H1 (cell line): ENCODE results near the gene TFAP2A. TPM values are rescaled to one million over a fixed set of nuclear protein-coding genes. Genes with fewer than 3 reads are reported as not detected.

ENCODE experiments used
- CTCF ChIA-PET: fragments of 300-600 bp; sonication (Branson Sonifier 250); formaldehyde crosslinking; loops from one replicate; lab custom pipeline; 2021; ENCODE audit not compliant: partially characterized antibody; lab: Charles Lee
- POLR2A ChIA-PET: fragments of 300-600 bp; sonication (Branson Sonifier 250); formaldehyde crosslinking; loops from one replicate; lab custom pipeline; 2021; ENCODE audit warnings: inconsistent platforms; ENCODE audit not compliant: partially characterized antibody; lab: Charles Lee
- DNase-seq, 2 experiments: peaks; one replicate each; pipeline versions ENCODE4 v3.0.0 to v3.0.0-alpha.2; 2010 to 2022; ENCODE audit warnings: low spot score in 2 of 2, low read depth in 1 of 2, mixed read lengths in 1 of 2
- FAIRE-seq: peaks from 2 replicates; lab custom pipeline; 2011; peaks lifted over from hg19 to GRCh38; lab: Jason Lieb, UNC
- H2AFZ ChIP-seq: 2 replicates; pipeline ENCODE4 v1.8.1; 2012; ENCODE audit warnings: low read length, inconsistent platforms
- H2AK5ac ChIP-seq: 2 replicates; pipeline ENCODE4 v1.6.1; 2013; ENCODE audit warnings: low read depth, low read length
- H2BK120ac ChIP-seq: replicated peaks from 2 replicates; pipeline ENCODE3; 2013; ENCODE audit warnings: low read depth, low read length, inconsistent platforms
- H2BK12ac ChIP-seq: 2 replicates; pipeline ENCODE4 v1.6.1; 2013; ENCODE audit warnings: low read depth, low read length
- H2BK15ac ChIP-seq: 2 replicates; pipeline ENCODE4 v1.6.1; 2013; ENCODE audit warnings: low read length
- H2BK20ac ChIP-seq: 2 replicates; pipeline ENCODE4 v1.6.1; 2013; ENCODE audit warnings: low read length
- H2BK5ac ChIP-seq: 2 replicates; pipeline ENCODE4 v1.6.1; 2013; ENCODE audit warnings: low read depth, low read length
- H3K14ac ChIP-seq: 2 replicates; pipeline ENCODE4 v1.6.1; 2013; ENCODE audit warnings: inconsistent platforms; ENCODE audit not compliant: insufficient read length
- H3K18ac ChIP-seq: 2 replicates; pipeline ENCODE4 v1.6.1; 2013; ENCODE audit warnings: low read length; ENCODE audit errors: extremely low read depth
- H3K23ac ChIP-seq: 2 replicates; pipeline ENCODE4 v1.6.1; 2013; ENCODE audit warnings: inconsistent platforms; ENCODE audit not compliant: insufficient read length
- H3K23me2 ChIP-seq: 2 replicates; pipeline ENCODE4 v1.6.1; 2013; ENCODE audit warnings: low read depth, low read length
- H3K27ac ChIP-seq: 2 replicates; pipeline ENCODE4 v1.6.1; 2011; ENCODE audit warnings: low read depth, low read length, inconsistent platforms
- H3K27me3 ChIP-seq, 4 experiments: replicated peaks in 1 of 4; 1 replicate in 1 of 4; 2 replicates in 3 of 4; pipeline versions ENCODE4 v1.6.1 to v1.8.1; 2011 to 2013; ENCODE audit warnings: low read length in 3 of 4, mild to moderate bottlenecking in 3 of 4, inconsistent platforms in 2 of 4, mixed read lengths in 2 of 4, moderate library complexity in 1 of 4; ENCODE audit not compliant: control insufficient read depth in 3 of 4, insufficient read depth in 3 of 4; ENCODE audit errors: extremely low read depth in 1 of 4
- H3K36me3 ChIP-seq, 4 experiments: 2 replicates each; pipeline versions ENCODE4 v1.6.1 to v1.8.1; 2011 to 2013; ENCODE audit warnings: mild to moderate bottlenecking in 4 of 4, low read length in 3 of 4, moderate library complexity in 2 of 4, control low read depth in 1 of 4, inconsistent platforms in 1 of 4; ENCODE audit not compliant: insufficient read depth in 4 of 4, control insufficient read depth in 2 of 4
- H3K4ac ChIP-seq: replicated peaks from 2 replicates; pipeline ENCODE3; 2013; ENCODE audit warnings: low read length, low read depth, mixed read lengths, inconsistent platforms; ENCODE audit not compliant: insufficient read length
- H3K4me1 ChIP-seq, 4 experiments: replicated peaks in 1 of 4; 1 replicate in 1 of 4; 2 replicates in 3 of 4; pipeline versions ENCODE4 v1.6.1 to v1.8.1; 2011 to 2013; ENCODE audit warnings: low read length in 3 of 4, inconsistent platforms in 2 of 4, mixed read lengths in 1 of 4; ENCODE audit not compliant: insufficient read depth in 4 of 4, control insufficient read depth in 3 of 4
- H3K4me2 ChIP-seq, 2 experiments: 2 replicates each; pipeline versions ENCODE4 v1.6.1 to v1.8.1; 2011 to 2013; ENCODE audit warnings: low read depth in 2 of 2, low read length in 2 of 2, control low read depth in 1 of 2, inconsistent platforms in 1 of 2, mild to moderate bottlenecking in 1 of 2; ENCODE audit not compliant: insufficient read depth in 1 of 2
- H3K4me3 ChIP-seq, 4 experiments: fragments of 200-600, 300-600 bp in 1 of 4; sonication (generic), shearing (Covaris generic), sonication (Bioruptor Twin) in 1 of 4; 2 replicates each; pipeline versions ENCODE4 v1.5.1 to v1.8.1; 2011 to 2016; ENCODE audit warnings: low read length in 4 of 4, low read depth in 3 of 4, control low read depth in 2 of 4, inconsistent platforms in 2 of 4, mild to moderate bottlenecking in 2 of 4, mixed read lengths in 1 of 4, moderate library complexity in 1 of 4; ENCODE audit not compliant: insufficient read depth in 2 of 4; ENCODE audit errors: extremely low read depth in 1 of 4
- H3K56ac ChIP-seq: replicated peaks from 2 replicates; pipeline ENCODE3; 2013; ENCODE audit warnings: low read depth, mild to moderate bottlenecking, mixed read lengths, low read length, inconsistent platforms; ENCODE audit not compliant: insufficient read length
- H3K79me1 ChIP-seq: 2 replicates; pipeline ENCODE4 v1.6.1; 2013; ENCODE audit warnings: low read depth, low read length, control low read depth
- H3K79me2 ChIP-seq, 2 experiments: 2 replicates each; pipeline versions ENCODE4 v1.6.1 to v1.8.1; 2012 to 2013; ENCODE audit warnings: low read length in 2 of 2, mild to moderate bottlenecking in 2 of 2, inconsistent platforms in 1 of 2; ENCODE audit not compliant: insufficient read depth in 2 of 2, control insufficient read depth in 1 of 2
- H3K9ac ChIP-seq, 4 experiments: replicated peaks in 1 of 4; 1 replicate in 1 of 4; 2 replicates in 3 of 4; pipeline versions ENCODE4 v1.6.1 to v1.8.1; 2011 to 2013; ENCODE audit warnings: low read depth in 3 of 4, low read length in 3 of 4, control low read depth in 2 of 4, mild to moderate bottlenecking in 2 of 4, moderate library complexity in 2 of 4, inconsistent platforms in 1 of 4; ENCODE audit errors: extremely low read depth in 1 of 4
- H3K9me3 ChIP-seq, 2 experiments: 2 replicates each; pipeline versions ENCODE4 v1.6.1 to v1.8.1; 2012 to 2013; ENCODE audit warnings: mild to moderate bottlenecking in 2 of 2, moderate library complexity in 2 of 2, control low read depth in 1 of 2, inconsistent platforms in 1 of 2, low read depth in 1 of 2, low read length in 1 of 2, mixed read lengths in 1 of 2; ENCODE audit not compliant: insufficient read depth in 2 of 2
- H4K20me1 ChIP-seq, 2 experiments: replicated peaks in 1 of 2; 2 replicates each; pipeline versions ENCODE3 to v1.8.1; 2011 to 2013; ENCODE audit warnings: inconsistent platforms in 2 of 2, low read length in 2 of 2, mild to moderate bottlenecking in 1 of 2; ENCODE audit not compliant: insufficient read depth in 2 of 2, control insufficient read depth in 1 of 2
- H4K5ac ChIP-seq: 2 replicates; pipeline ENCODE4 v1.6.1; 2013; ENCODE audit warnings: low read length, low read depth, mixed read lengths, inconsistent platforms; ENCODE audit not compliant: insufficient read length
- H4K8ac ChIP-seq: 2 replicates; pipeline ENCODE4 v1.8.0; 2013; ENCODE audit warnings: mild to moderate bottlenecking, moderate library complexity, low read length, inconsistent platforms; ENCODE audit not compliant: insufficient read depth; ENCODE audit errors: extremely low read depth
- H4K91ac ChIP-seq: replicated peaks from 2 replicates; pipeline ENCODE3; 2013; ENCODE audit warnings: low read length, mixed read lengths, inconsistent platforms; ENCODE audit not compliant: insufficient read length
- CBX5 ChIP-seq: fragments of 300-800, 300-1000 bp; sonication (generic); IDR thresholded peaks from 2 replicates; pipeline ENCODE4 v1.7.1; 2016; ENCODE audit warnings: antibody characterized with exemption, low read length, low read depth
- CREB1 ChIP-seq: IDR thresholded peaks from 2 replicates; pipeline ENCODE4 v1.6.1; 2012; ENCODE audit warnings: inconsistent platforms
- GABPA ChIP-seq: IDR thresholded peaks from 2 replicates; pipeline ENCODE4 v1.6.1; 2011; ENCODE audit warnings: mild to moderate bottlenecking, low read length, moderate library complexity, borderline replicate concordance; ENCODE audit not compliant: insufficient read depth
- JUN ChIP-seq: IDR thresholded peaks from 2 replicates; pipeline ENCODE4 v1.6.1; 2011; ENCODE audit warnings: low read depth, mild to moderate bottlenecking, improper control_type of control experiment, low read length
- RBBP5 ChIP-seq: IDR thresholded peaks from 2 replicates; pipeline ENCODE4 v1.7.1; 2012; ENCODE audit warnings: low read depth, mild to moderate bottlenecking, inconsistent platforms, low read length, moderate library complexity, borderline replicate concordance
- RNF2 ChIP-seq: fragments of 200-900, 300-1000 bp; sonication (generic); IDR thresholded peaks from 2 replicates; pipeline ENCODE4 v1.7.1; 2016; ENCODE audit warnings: borderline replicate concordance, low read depth, mild to moderate bottlenecking, antibody characterized with exemption, low read length; ENCODE audit not compliant: poor library complexity, severe bottlenecking; ENCODE audit errors: missing control alignments
- RXRA ChIP-seq: IDR thresholded peaks from 2 replicates; pipeline ENCODE4 v1.6.1; 2011; ENCODE audit warnings: low read depth, mild to moderate bottlenecking, low read length, moderate library complexity; ENCODE audit not compliant: insufficient read depth
- SAP30 ChIP-seq: fragments of 300-600 bp; sonication (generic); IDR thresholded peaks from 2 replicates; pipeline ENCODE4 v1.7.1; 2012; ENCODE audit warnings: low read length, moderate library complexity, mild to moderate bottlenecking, inconsistent platforms; ENCODE audit not compliant: insufficient read depth, insufficient replicate concordance
- SP1 ChIP-seq: IDR thresholded peaks from 2 replicates; pipeline ENCODE4 v1.6.1; 2011; ENCODE audit warnings: low read depth, low read length
- SP2 ChIP-seq: IDR thresholded peaks from 2 replicates; pipeline ENCODE4 v1.6.1; 2012; ENCODE audit warnings: mild to moderate bottlenecking, low read length, inconsistent platforms
- SP4 ChIP-seq: IDR thresholded peaks from 2 replicates; pipeline ENCODE4 v1.6.1; 2012; ENCODE audit warnings: low read length, inconsistent platforms
- SUZ12 ChIP-seq: fragments of 200-600 bp; sonication (generic); IDR thresholded peaks from 2 replicates; pipeline ENCODE4 v1.6.1; 2012; ENCODE audit warnings: mild to moderate bottlenecking, inconsistent platforms, low read length, moderate library complexity, mixed read lengths
- TBP ChIP-seq: IDR thresholded peaks from 2 replicates; pipeline ENCODE4 v1.6.1; 2011; ENCODE audit warnings: low read depth, low read length, improper control_type of control experiment
- WGBS, 2 experiments: shearing (Covaris generic) in 1 of 2; methylation state at CpG; one replicate each; pipeline versions ENCODE4 v1.1.6 to v1.1.7; 2013 to 2015; ENCODE audit warnings: low lambda C conversion rate in 2 of 2, mixed read lengths in 2 of 2, inconsistent platforms in 1 of 2, low coverage in 1 of 2, missing lambda C conversion rate in 1 of 2; ENCODE audit not compliant: insufficient replicate concordance in 2 of 2, insufficient coverage in 1 of 2, insufficient read length in 1 of 2; ENCODE audit errors: extremely low coverage in 1 of 2, missing lambda C conversion rate in 1 of 2; 5-methylcytosine and 5-hydroxymethylcytosine counted together
- polyA plus RNA-seq, 7 experiments: library from polyadenylated mRNA; depleted of rRNA in 3 of 7; stranded (reverse) in 5 of 7; unstranded in 2 of 7; fragments of >200 nt in 5 of 7; fragments of 200-250 nt in 2 of 7; gene quantifications; 1 replicate in 5 of 7; 2 replicates in 1 of 7; 4 replicates in 1 of 7; pipeline versions ENCODE4 v1.2.1 to v1.2.3, GENCODE V29; 2011 to 2013; ENCODE audit warnings: missing spikeins in 2 of 7, mixed read lengths in 2 of 7
- total RNA-seq: library from RNA; stranded (reverse); fragmentation: NEBNext Ultra II Directional; extraction: Animal tissue kit (Norgen Biotek cat#: 25700); gene quantifications from 2 replicates; pipeline ENCODE4 v1.2.1, GENCODE V29; 2021
- TF ChIP-seq, protein P1 (sequence below): IDR thresholded peaks from 2 replicates; pipeline ENCODE4 v1.6.1; 2011; ENCODE audit warnings: low read length, improper control_type of control experiment

The TFAP2A gene
- total and polyA plus RNA-seq, 2 of the 8 experiments (the other 6 are each of a cell fraction or from before 2014, with no cell fraction given): 0.23 TPM; not detected in 1

DNA sequence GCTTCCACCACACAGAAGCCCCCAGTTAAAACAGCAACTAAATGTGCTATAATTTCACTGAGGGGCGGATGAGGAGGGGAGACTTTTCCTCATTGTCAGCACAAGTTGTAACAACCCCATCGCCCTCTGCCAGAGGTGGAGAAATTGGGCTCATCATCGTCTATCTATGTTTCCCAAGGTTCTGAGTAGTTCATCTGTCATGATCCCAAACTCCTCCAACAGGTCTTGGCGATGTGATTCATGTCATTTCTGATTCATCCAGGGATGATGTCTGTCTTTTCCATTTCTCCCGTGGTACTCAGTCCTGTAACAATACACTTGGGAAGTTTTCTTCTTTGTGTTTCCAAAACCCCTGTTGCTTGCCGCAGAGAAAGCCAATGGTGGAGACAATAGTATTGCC lies 51.0 kb downstream of the TFAP2A start:
- Histone ChIP-seq H2BK15ac (no peak overlapping the region), H3K79me2 (no peaks in the 10 kb centered on the region), H3K14ac (no peak overlapping the region), H2AFZ (no peak overlapping the region), H3K23me2 (no peaks in the 10 kb centered on the region), H4K20me1 (no peaks in the 10 kb centered on the region), H3K36me3 (no peaks in the 10 kb centered on the region), H2BK120ac (no peak overlapping the region), H3K4ac (no peak overlapping the region), H4K91ac (no peak overlapping the region), H3K9me3 (no peaks in the 10 kb centered on the region), H3K79me1 (no peaks in the 10 kb centered on the region), H2BK12ac (no peak overlapping the region), H2AK5ac (no peak overlapping the region), H3K23ac (no peak overlapping the region), H3K4me2 (no peak overlapping the region), H4K5ac (no peak overlapping the region), H3K4me3 (no peak overlapping the region), H2BK5ac (no peak overlapping the region), H2BK20ac (no peak overlapping the region), H4K8ac (no peak overlapping the region), H3K4me1 (no peaks in the 10 kb centered on the region), H3K56ac (no peak overlapping the region), H3K9ac (no peak overlapping the region), H3K27ac (no peak overlapping the region), H3K27me3 (no peaks in the 10 kb centered on the region), H3K18ac (no peak overlapping the region)
- ChIA-PET CTCF (interaction anchor here (0.6 to 0.8 kb wide), 2 partner anchors 41 to 943 kb away, joined by 3 read pairs; no protein-coding TSS in a partner anchor), POLR2A (no interaction called here)
- DNase-seq (no peak), FAIRE-seq (no peak)
- WGBS, 2 experiments: 79% methylated on average over 6 of the region's 6 CpGs; no CpG with 5 or more reads in 1 of the 2 experiments
- TF ChIP-seq SP2 (no peak), RNF2 (no peak), RBBP5 (no peak), SP4 (no peak), CBX5 (no peak), JUN (no peak), SUZ12 (no peak), GABPA (no peak), SP1 (no peak), RXRA (no peak), CREB1 (no peak), SAP30 (no peak), TBP (no peak)
- TF ChIP-seq, protein P1, sequence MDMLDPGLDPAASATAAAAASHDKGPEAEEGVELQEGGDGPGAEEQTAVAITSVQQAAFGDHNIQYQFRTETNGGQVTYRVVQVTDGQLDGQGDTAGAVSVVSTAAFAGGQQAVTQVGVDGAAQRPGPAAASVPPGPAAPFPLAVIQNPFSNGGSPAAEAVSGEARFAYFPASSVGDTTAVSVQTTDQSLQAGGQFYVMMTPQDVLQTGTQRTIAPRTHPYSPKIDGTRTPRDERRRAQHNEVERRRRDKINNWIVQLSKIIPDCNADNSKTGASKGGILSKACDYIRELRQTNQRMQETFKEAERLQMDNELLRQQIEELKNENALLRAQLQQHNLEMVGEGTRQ: no peak
